H54 (cell line): ENCODE results near the gene NLRP7.
"Not testable (repeated sequence)": the region's sequence is repeated elsewhere in the genome, so short reads cannot be mapped to it uniquely, and the experiment has no call there.

Experiments
- DNase-seq: peaks from one replicate; pipeline ENCODE4 v3.0.0; 2011; ENCODE audit warnings: low spot score, mixed read lengths; ENCODE audit not compliant: insufficient read length
- FAIRE-seq: peaks from 3 replicates; lab custom pipeline; 2011; peaks lifted over from hg19 to GRCh38; lab: Jason Lieb, UNC
- POLR2A ChIP-seq: IDR thresholded peaks from 2 replicates; pipeline ENCODE4 v1.6.1; 2011; ENCODE audit warnings: low read depth, mild to moderate bottlenecking, low read length

The NLRP7 gene

DNA sequence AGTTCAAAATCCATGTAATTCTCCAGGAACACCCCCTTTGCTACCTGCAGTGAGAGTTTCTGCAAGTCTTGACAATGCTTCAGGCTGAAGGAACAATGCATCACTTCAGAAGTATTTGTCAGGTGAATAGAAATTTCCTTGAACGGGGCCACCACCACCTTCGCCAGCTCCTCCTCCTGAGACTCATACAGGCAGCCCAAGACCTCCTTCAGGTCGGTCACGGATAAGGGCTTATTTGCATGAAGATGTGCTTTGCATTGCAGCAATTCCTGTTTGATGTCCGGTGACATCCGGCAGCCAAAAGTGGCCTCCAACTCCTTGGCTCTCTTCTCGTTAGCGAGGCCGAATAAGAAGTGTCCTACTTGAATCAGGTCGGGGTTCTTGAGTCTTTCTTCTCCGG is 8.4 kb downstream of the NLRP7 start:
- no peak for TF ChIP-seq POLR2A
- DNase-seq, result no peak
- no peak for FAIRE-seq

GRCh38 chr19:54937926-54938325 is 9.4 kb downstream of the NLRP7 start:
- no peak for TF ChIP-seq POLR2A
- FAIRE-seq (no peak), DNase-seq (no peak)

DNA sequence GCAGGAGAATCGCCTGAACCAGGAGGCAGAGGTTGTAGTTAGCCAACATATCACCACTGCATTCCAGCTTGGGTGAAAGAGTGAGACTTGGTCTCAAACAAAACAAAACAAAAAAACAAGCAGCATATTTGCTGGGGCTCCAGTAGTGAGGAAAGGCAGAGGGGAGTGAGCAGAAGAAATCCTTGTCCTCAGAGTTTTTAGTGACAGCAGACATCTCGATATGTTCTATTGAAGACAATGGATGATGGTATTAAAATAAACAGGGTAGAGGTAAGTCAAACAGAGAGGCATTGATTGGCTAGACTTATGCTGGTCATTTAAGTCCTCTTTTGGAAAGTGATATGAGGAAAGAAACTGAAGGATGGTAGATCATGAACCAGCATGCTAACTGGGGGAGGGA is 19.0 kb downstream of the NLRP7 start:
- FAIRE-seq, result no peak
- DNase-seq, result no peak
- TF ChIP-seq POLR2A, result no peak

- TF ChIP-seq POLR2A, result no peak
- FAIRE-seq (no peak), DNase-seq (no peak)
Observed at GRCh38 chr19:54923276-54923675, 24.1 kb downstream of the NLRP7 start.

- TF ChIP-seq POLR2A, result no peak
- DNase-seq (no peak), FAIRE-seq (no peak)
Observed at GRCh38 chr19:54921082-54921481, 26.2 kb downstream of the NLRP7 start.

GRCh38 chr19:54919646-54920563 is 27.4 kb downstream of the NLRP7 start:
- DNase-seq, FAIRE-seq: not testable (repeated sequence)

DNA sequence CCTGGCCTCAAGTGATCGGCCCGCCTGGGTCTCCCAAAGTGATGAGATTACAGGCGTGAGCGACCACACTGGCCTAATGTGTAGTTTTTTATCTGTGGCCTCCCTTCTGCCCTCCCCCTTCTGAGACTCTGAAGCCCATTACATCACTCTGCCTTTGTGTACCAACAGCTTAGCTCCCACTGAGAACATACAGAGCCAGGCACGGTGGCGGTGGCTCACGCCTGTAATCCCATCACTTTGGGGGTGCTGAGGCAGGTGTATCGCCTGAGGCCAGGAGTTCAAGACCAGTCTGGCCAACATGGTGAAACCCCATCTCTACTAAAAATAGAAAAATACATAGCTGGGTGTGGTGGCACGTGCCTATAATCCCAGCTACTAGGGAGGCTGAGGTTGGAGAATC is 28.8 kb downstream of the NLRP7 start:
- no peak for FAIRE-seq
- TF ChIP-seq POLR2A, result no peak
- DNase-seq, result no peak

DNA sequence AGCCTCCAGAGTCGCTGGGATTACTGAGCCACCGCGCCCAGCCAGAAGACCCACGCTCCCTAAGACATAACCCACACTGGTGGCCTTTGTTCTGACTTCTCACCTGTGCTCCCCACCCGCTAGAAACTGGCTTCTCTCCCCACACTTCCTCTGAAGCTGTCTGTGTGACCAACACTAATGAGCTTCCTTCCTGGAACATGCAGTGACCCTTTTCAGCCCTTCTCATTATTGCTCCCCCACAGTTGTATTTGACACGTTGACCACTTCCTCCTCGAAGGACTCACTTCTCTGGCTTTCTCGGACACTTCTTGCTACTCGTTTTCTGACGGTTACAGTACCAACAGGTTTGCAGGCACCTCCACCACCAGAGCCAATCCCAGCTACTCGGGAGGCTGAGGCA is 30.5 kb downstream of the NLRP7 start:
- no peak for FAIRE-seq
- no peak for DNase-seq
- no peak for TF ChIP-seq POLR2A

DNA sequence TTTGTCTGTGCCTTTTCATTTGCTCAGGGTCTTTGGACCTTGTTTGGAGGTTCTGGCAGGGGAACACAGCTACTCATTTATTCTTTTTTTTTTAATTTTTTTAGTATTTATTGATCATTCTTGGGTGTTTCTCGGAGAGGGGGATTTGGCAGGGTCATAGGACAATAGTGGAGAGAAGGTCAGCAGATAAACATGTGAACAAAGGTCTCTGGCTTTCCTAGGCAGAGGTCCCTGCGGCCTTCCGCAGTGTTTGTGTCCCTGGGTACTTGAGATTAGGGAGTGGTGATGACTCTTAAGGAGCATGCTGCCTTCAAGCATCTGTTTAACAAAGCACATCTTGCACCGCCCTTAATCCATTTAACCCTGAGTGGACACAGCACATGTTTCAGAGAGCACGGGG is 39.4 kb downstream of the NLRP7 start:
- not testable (repeated sequence) for FAIRE-seq, DNase-seq

DNA sequence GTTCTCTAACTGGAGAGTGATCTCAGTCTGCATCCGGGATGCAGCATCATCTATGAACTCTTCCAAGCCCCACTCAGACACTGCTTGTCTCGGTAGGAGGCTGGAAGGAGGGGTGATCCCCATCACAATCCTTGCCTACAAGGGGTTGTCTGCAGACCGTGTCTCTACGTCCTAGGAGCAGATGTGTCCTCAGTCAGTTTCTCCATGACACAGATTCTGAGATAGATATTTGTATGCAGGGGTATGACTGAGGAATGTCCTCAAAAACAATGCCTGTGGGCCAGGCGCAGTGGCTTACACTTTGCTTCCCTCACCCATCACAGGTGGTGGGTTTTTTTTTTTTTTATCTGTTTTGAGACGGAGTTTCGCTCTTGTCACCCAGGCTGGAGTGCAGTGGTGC is 40.5 kb downstream of the NLRP7 start:
- DNase-seq (no peak), FAIRE-seq (no peak)
- no peak for TF ChIP-seq POLR2A

GRCh38 chr19:54905803-54906511 is 41.4 kb downstream of the NLRP7 start, which contains the start of gene NCR1:
Gene NCR1, plus strand, starts transcription at chr19:54906148. Its CDS starts 40 bp downstream, at chr19:54906188.
- no peak for FAIRE-seq
- no peak for TF ChIP-seq POLR2A
- DNase-seq, result no peak

DNA sequence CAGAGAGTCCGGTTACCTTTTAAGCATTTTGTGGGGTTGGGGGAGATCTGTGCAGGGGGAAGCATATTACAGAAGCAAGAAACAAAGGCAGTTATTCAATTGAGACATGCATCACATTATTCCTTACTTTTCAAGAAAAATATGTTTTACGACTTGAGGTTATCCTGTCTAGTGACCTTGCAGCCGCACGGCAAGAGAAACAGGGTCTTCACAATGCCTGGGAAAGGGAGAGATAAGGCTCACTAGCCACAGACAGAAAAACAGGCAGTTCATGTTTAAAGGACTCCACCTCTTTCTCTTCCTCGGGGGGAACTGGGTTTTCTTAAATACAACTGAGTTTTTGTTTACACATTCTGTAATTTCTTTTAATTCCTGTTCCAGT is 41.9 kb downstream of the NLRP7 start:
- DNase-seq (no peak), FAIRE-seq (no peak)
- no peak for TF ChIP-seq POLR2A

DNA sequence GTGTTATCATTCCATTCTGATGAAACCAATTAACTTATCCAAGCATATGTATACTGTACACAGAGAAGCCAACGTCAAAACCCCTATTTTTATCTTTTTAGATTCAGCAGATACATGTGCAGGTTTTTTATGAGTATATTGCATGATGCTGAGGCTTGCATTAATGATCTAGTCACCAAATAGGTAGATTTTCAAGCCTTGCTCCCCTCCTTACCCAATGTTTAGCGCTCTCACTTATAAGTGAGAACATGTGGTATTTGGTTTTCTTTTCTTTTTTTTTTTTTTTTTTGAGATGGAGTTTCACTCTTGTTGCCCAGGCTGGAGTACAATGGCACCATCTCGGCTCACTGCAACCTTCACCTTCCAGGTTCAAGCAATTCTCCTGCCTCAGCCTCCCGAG is 43.1 kb downstream of the NLRP7 start:
- DNase-seq, FAIRE-seq: not testable (repeated sequence)

DNA sequence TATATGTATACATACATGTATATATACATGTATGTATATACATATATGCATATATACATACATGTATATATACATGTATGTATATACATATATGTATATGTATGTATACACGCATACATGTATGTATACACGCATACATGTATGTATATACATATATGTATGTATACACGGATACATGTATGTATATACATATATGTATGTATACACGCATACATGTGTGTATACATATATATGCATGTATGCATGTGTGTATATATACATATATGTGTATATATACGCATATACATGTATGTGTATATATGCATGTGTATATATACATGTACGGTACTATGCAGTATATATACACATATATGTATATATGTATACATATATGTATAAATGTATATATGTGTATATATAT is 44.0 kb downstream of the NLRP7 start:
- DNase-seq (no peak), FAIRE-seq (no peak)
- TF ChIP-seq POLR2A, result no peak

- no peak for FAIRE-seq
- no peak for TF ChIP-seq POLR2A
- DNase-seq, result no peak
Observed at GRCh38 chr19:54902061-54902460, 45.3 kb downstream of the NLRP7 start.

- FAIRE-seq, result not testable (repeated sequence)
Observed at GRCh38 chr19:54901153-54901552, 46.2 kb downstream of the NLRP7 start.

GRCh38 chr19:54899646-54900045 is 47.7 kb downstream of the NLRP7 start:
- not testable (repeated sequence) for DNase-seq, FAIRE-seq

More at GRCh38 chr19:54901153-54901552, 46.2 kb downstream of the NLRP7 start:
- DNase-seq, result not testable (repeated sequence)

GRCh38 chr19:54898685-54899084 is 48.6 kb downstream of the NLRP7 start:
- not testable (repeated sequence) for DNase-seq, FAIRE-seq
